OCI-LY7 (cell line): ENCODE data around the gene PRSS27. TPM values are rescaled to one million over a fixed set of nuclear protein-coding genes. Genes with fewer than 3 reads are reported as not detected.

Source experiments
- BruUV-seq: library from RNA; stranded (reverse); fragments of 400-500 nt; replicated peaks from 2 replicates; lab custom pipeline; 2021; lab: Mats Ljungman, UMichigan
- CTCF ChIA-PET: fragments of 300-600 bp; sonication (Branson Sonifier 250); formaldehyde crosslinking; loops from one replicate; lab custom pipeline; 2022; ENCODE audit warnings: antibody characterized with exemption; ENCODE audit not compliant: unreplicated experiment; lab: Charles Lee
- POLR2A ChIA-PET: fragments of 300-600 bp; sonication (Branson Sonifier 250); formaldehyde crosslinking; loops from one replicate; lab custom pipeline; 2022; ENCODE audit warnings: antibody characterized with exemption; lab: Charles Lee
- DNase-seq: peaks from one replicate; pipeline ENCODE4 v3.0.0-alpha.2; 2015; ENCODE audit warnings: low spot score
- H2AFZ ChIP-seq: fragments of 200-600 bp; sonication (generic), shearing (Covaris generic); 2 replicates; pipeline ENCODE4 v1.6.1; 2014; ENCODE audit warnings: mild to moderate bottlenecking, antibody characterized with exemption, low read length, moderate library complexity
- H3K27ac ChIP-seq: fragments of 200-600 bp; sonication (generic); 2 replicates; pipeline ENCODE4 v1.5.1; 2014; ENCODE audit warnings: mixed run types, low read depth, mild to moderate bottlenecking, moderate library complexity, low read length, inconsistent platforms; ENCODE audit not compliant: poor library complexity, severe bottlenecking
- H3K36me3 ChIP-seq: fragments of 200-600 bp; sonication (generic); 2 replicates; pipeline ENCODE4 v1.6.1; 2014; ENCODE audit warnings: mild to moderate bottlenecking, antibody characterized with exemption, low read length, moderate library complexity, mixed read lengths; ENCODE audit not compliant: insufficient read depth
- H3K4me1 ChIP-seq: fragments of 200-600 bp; sonication (generic); 2 replicates; pipeline ENCODE4 v1.5.1; 2014; ENCODE audit warnings: mild to moderate bottlenecking, low read length; ENCODE audit not compliant: insufficient read depth, poor library complexity, severe bottlenecking
- H3K4me2 ChIP-seq: fragments of 200-600 bp; sonication (generic); 2 replicates; pipeline ENCODE4 v1.6.1; 2014; ENCODE audit warnings: mild to moderate bottlenecking, low read length
- H3K4me3 ChIP-seq: fragments of 200-600 bp; sonication (generic); 2 replicates; pipeline ENCODE4 v1.5.1; 2014; ENCODE audit warnings: mild to moderate bottlenecking, low read depth, low read length; ENCODE audit not compliant: poor library complexity, severe bottlenecking
- H3K79me2 ChIP-seq: fragments of 200-600 bp; sonication (generic); 2 replicates; pipeline ENCODE4 v1.6.1; 2016; ENCODE audit warnings: low read depth, mild to moderate bottlenecking, low read length, moderate library complexity, mixed read lengths; ENCODE audit not compliant: insufficient read depth
- H3K9me2 ChIP-seq: fragments of 200-600 bp; sonication (generic); 2 replicates; pipeline ENCODE4 v1.6.1; 2016; ENCODE audit warnings: mild to moderate bottlenecking, low read length, mixed read lengths; ENCODE audit not compliant: insufficient read depth
- H3K9me3 ChIP-seq: fragments of 200-600 bp; sonication (generic); 2 replicates; pipeline ENCODE4 v1.6.1; 2014; ENCODE audit warnings: mild to moderate bottlenecking, mixed run types, low read length, mixed read lengths
- H4K20me1 ChIP-seq: fragments of 200-600 bp; sonication (generic); 2 replicates; pipeline ENCODE4 v1.6.1; 2014; ENCODE audit warnings: mild to moderate bottlenecking, antibody characterized with exemption, low read length, moderate library complexity, mixed read lengths; ENCODE audit not compliant: insufficient read depth
- CTCF ChIP-seq: fragments of 200-600 bp; sonication (generic); conservative IDR thresholded peaks from 2 replicates; pipeline ENCODE4 v1.5.1; 2014; ENCODE audit warnings: mild to moderate bottlenecking, antibody characterized with exemption, low read length, moderate library complexity, mixed read lengths
- EZH2phosphoT487 ChIP-seq: fragments of 200-600 bp; sonication (generic); IDR thresholded peaks from 2 replicates; pipeline ENCODE4 v1.6.1; 2018; ENCODE audit warnings: low read depth, borderline replicate concordance, mild to moderate bottlenecking, mixed run types, antibody characterized with exemption, low read length, moderate library complexity, mixed read lengths
- intact Hi-C: fragments of 100-400 bp; cut with micrococcal nuclease; formaldehyde crosslinking; loops from one replicate; pipeline ENCODE4 v1.10.0; 2022; ENCODE audit not compliant: unreplicated experiment
- total RNA-seq, 2 experiments: library from RNA; depleted of rRNA in 1 of 2; stranded (reverse); fragments of >200 nt in 1 of 2; shearing (Covaris generic) in 1 of 2; gene quantifications; 2 replicates each; pipeline ENCODE4 v1.2.3, GENCODE V29; 2014 to 2022

Gene PRSS27
- total RNA-seq, 2 experiments from 2014 or later: 2.7 to 7.7 TPM

GRCh38 chr16:2691491-2692248, 28.4 kb downstream of the PRSS27 start:
- Histone ChIP-seq H3K4me3 (no peak overlapping the region), H3K4me1 (peaks cover 12% of the 10 kb centered on the region), H3K9me3 (no peaks in the 10 kb centered on the region), H3K27ac (no peak overlapping the region), H3K4me2 (no peak overlapping the region), H2AFZ (no peak overlapping the region), H3K9me2 (no peaks in the 10 kb centered on the region), H3K36me3 (peaks cover 4% of the 10 kb centered on the region; the same call in 1 of the 2 replicates), H4K20me1 (peaks cover 13% of the 10 kb centered on the region), H3K79me2 (peaks cover 12% of the 10 kb centered on the region; the same call in 1 of the 2 replicates)
- DNase-seq: no peak
- CTCF ChIA-PET: no interaction called here
- intact Hi-C loops: no loop called here
- TF ChIP-seq EZH2phosphoT487: no peak
- TF ChIP-seq CTCF: no peak
- no TSS peak for BruUV-seq
- POLR2A ChIA-PET: no interaction called here

GRCh38 chr16:2690852-2691251, 29.2 kb downstream of the PRSS27 start:
- ChIA-PET POLR2A (no interaction called here), CTCF (no interaction called here)

More at GRCh38 chr16:2690852-2691251, 29.2 kb downstream of the PRSS27 start:
- Histone ChIP-seq H3K79me2 (peaks cover 12% of the 10 kb centered on the region; the same call in 1 of the 2 replicates), H3K4me2 (no peak overlapping the region), H3K4me3 (no peak overlapping the region), H3K27ac (no peak overlapping the region), H3K9me2 (no peaks in the 10 kb centered on the region), H4K20me1 (peaks cover 13% of the 10 kb centered on the region), H3K9me3 (no peaks in the 10 kb centered on the region), H2AFZ (no peak overlapping the region), H3K4me1 (peaks cover 14% of the 10 kb centered on the region), H3K36me3 (peaks cover 4% of the 10 kb centered on the region; the same call in 1 of the 2 replicates)
- TF ChIP-seq EZH2phosphoT487: no peak
- TF ChIP-seq CTCF: no peak
- intact Hi-C loops: no loop called here
- BruUV-seq: no TSS peak
- no peak for DNase-seq
